Hepatocyte (in vitro differentiated cells): ENCODE measurements around the gene SH3TC2. TPM values are rescaled to one million over a fixed set of nuclear protein-coding genes. Genes with fewer than 3 reads are reported as not detected.

Experiments
- DNase-seq: peaks from one replicate; pipeline ENCODE4 v3.0.0-alpha.2; 2016; ENCODE audit warnings: low spot score
- H2AFZ ChIP-seq: fragments of 200-600 bp; sonication (generic); 2 replicates; pipeline ENCODE4 v1.6.0; 2016; ENCODE audit warnings: antibody characterized with exemption, mild to moderate bottlenecking
- H3K27ac ChIP-seq: fragments of 200-600 bp; sonication (generic); 2 replicates; pipeline ENCODE4 v1.5.1; 2016; ENCODE audit warnings: mild to moderate bottlenecking
- H3K27me3 ChIP-seq: fragments of 200-600 bp; sonication (generic); 2 replicates; pipeline ENCODE4 v1.6.1; 2016
- H3K36me3 ChIP-seq: fragments of 200-600 bp; sonication (generic); replicated peaks from 2 replicates; pipeline ENCODE4 v1.5.1; 2016; ENCODE audit warnings: low read depth; ENCODE audit not compliant: insufficient read depth
- H3K4me1 ChIP-seq: fragments of 200-600 bp; sonication (generic); 2 replicates; pipeline ENCODE4 v1.5.1; 2016; ENCODE audit warnings: mild to moderate bottlenecking, moderate library complexity; ENCODE audit not compliant: insufficient read depth
- H3K4me2 ChIP-seq: fragments of 200-600 bp; sonication (generic); 2 replicates; pipeline ENCODE4 v1.6.0; 2016
- H3K4me3 ChIP-seq: fragments of 200-600 bp; sonication (generic); 2 replicates; pipeline ENCODE4 v1.5.1; 2016; ENCODE audit warnings: mild to moderate bottlenecking
- H3K79me2 ChIP-seq: fragments of 200-600 bp; sonication (generic); 2 replicates; pipeline ENCODE4 v1.6.0; 2017; ENCODE audit warnings: mild to moderate bottlenecking
- H3K9me2 ChIP-seq: fragments of 200-600 bp; sonication (generic); replicated peaks from 2 replicates; pipeline ENCODE4 v1.6.0; 2017; ENCODE audit warnings: mild to moderate bottlenecking; ENCODE audit not compliant: insufficient read depth
- H3K9me3 ChIP-seq: fragments of 200-600 bp; sonication (generic); 2 replicates; pipeline ENCODE4 v1.5.1; 2016; ENCODE audit warnings: low read depth, mild to moderate bottlenecking
- H4K20me1 ChIP-seq: fragments of 200-600 bp; sonication (generic); 2 replicates; pipeline ENCODE4 v1.6.0; 2016; ENCODE audit warnings: mild to moderate bottlenecking; ENCODE audit not compliant: insufficient read depth, poor library complexity, severe bottlenecking
- CTCF ChIP-seq: fragments of 200-600 bp; sonication (generic); IDR thresholded peaks from 2 replicates; pipeline ENCODE4 v1.5.1; 2016; ENCODE audit warnings: antibody characterized with exemption, mild to moderate bottlenecking; ENCODE audit not compliant: poor library complexity
- EZH2 ChIP-seq: fragments of 200-600 bp; sonication (generic); IDR thresholded peaks from 2 replicates; pipeline ENCODE4 v1.6.1; 2016; ENCODE audit warnings: antibody characterized with exemption, mild to moderate bottlenecking, borderline replicate concordance
- EZH2phosphoT487 ChIP-seq: fragments of 200-600 bp; sonication (generic); IDR thresholded peaks from one replicate; pipeline ENCODE4 v1.6.1; 2018; ENCODE audit warnings: antibody characterized with exemption, mild to moderate bottlenecking, low read depth, moderate library complexity; ENCODE audit not compliant: unreplicated experiment, severe bottlenecking
- WGBS: methylation state at CpG from one replicate; pipeline ENCODE4 v1.1.6; 2016; ENCODE audit warnings: low lambda C conversion rate; ENCODE audit errors: missing lambda C conversion rate; 5-methylcytosine and 5-hydroxymethylcytosine counted together
- polyA plus RNA-seq: library from polyadenylated mRNA; unstranded; fragments of >200 nt; fragmentation: Nextera tagmentation; extraction: Ambion mirVana; gene quantifications from 2 replicates; pipeline ENCODE4 v1.2.1, GENCODE V29; 2016
- total RNA-seq: library from RNA; depleted of rRNA; stranded (reverse); fragments of >200 nt; gene quantifications from 2 replicates; pipeline ENCODE4 v1.2.3, GENCODE V29; 2014

The SH3TC2 gene
- total and polyA plus RNA-seq, 2 experiments from 2014 or later = 2.2 to 3.5 TPM

- no peaks in the 10 kb centered on the region for H4K20me1 ChIP-seq
- H2AFZ ChIP-seq = no peak overlapping the region
- TF ChIP-seq EZH2 = no peak
- TF ChIP-seq CTCF = no peak
- no peak for TF ChIP-seq EZH2phosphoT487
- H3K27me3 ChIP-seq = no peaks in the 10 kb centered on the region
- 54% methylated on average over 3 of the region's 3 CpGs for WGBS
- H3K9me2 ChIP-seq = no peaks in the 10 kb centered on the region
- H3K27ac ChIP-seq = no peak overlapping the region
- no peaks in the 10 kb centered on the region for H3K4me1 ChIP-seq
- H3K79me2 ChIP-seq = no peaks in the 10 kb centered on the region
- no peaks in the 10 kb centered on the region for H3K9me3 ChIP-seq
- no peak overlapping the region for H3K4me2 ChIP-seq
- no peak overlapping the region for H3K4me3 ChIP-seq
- no peak for DNase-seq
- H3K36me3 ChIP-seq = no peaks in the 10 kb centered on the region
These were observed 31.9 kb downstream of the SH3TC2 start for GRCh38 chr5:149030838-149031397.

- no peaks in the 10 kb centered on the region for H3K9me2 ChIP-seq
- H3K79me2 ChIP-seq = no peaks in the 10 kb centered on the region
- H3K36me3 ChIP-seq = no peaks in the 10 kb centered on the region
- no peak overlapping the region for H3K4me3 ChIP-seq
- no peak overlapping the region for H3K27ac ChIP-seq
- DNase-seq = no peak
- H3K4me1 ChIP-seq = no peaks in the 10 kb centered on the region
- no peaks in the 10 kb centered on the region for H4K20me1 ChIP-seq
- no peak for TF ChIP-seq EZH2
- no peak for TF ChIP-seq EZH2phosphoT487
- no peak for TF ChIP-seq CTCF
- no peak overlapping the region for H3K4me2 ChIP-seq
- no peaks in the 10 kb centered on the region for H3K9me3 ChIP-seq
- no peak overlapping the region for H2AFZ ChIP-seq
- WGBS = 65% methylated on average over 3 of the region's 3 CpGs
- H3K27me3 ChIP-seq = no peaks in the 10 kb centered on the region
These were observed 32.5 kb downstream of the SH3TC2 start for GRCh38 chr5:149030392-149030791.

- no peaks in the 10 kb centered on the region for H3K79me2 ChIP-seq
- no peak overlapping the region for H3K4me2 ChIP-seq
- H4K20me1 ChIP-seq = no peaks in the 10 kb centered on the region
- no peaks in the 10 kb centered on the region for H3K4me1 ChIP-seq
- no peaks in the 10 kb centered on the region for H3K27me3 ChIP-seq
- 97% methylated on average over 5 of the region's 5 CpGs for WGBS
- H3K9me2 ChIP-seq = no peaks in the 10 kb centered on the region
- no peak overlapping the region for H3K4me3 ChIP-seq
- DNase-seq = no peak
- TF ChIP-seq EZH2 = no peak
- TF ChIP-seq CTCF = no peak
- no peak for TF ChIP-seq EZH2phosphoT487
- H3K27ac ChIP-seq = no peak overlapping the region
- H3K9me3 ChIP-seq = no peaks in the 10 kb centered on the region
- no peak overlapping the region for H2AFZ ChIP-seq
- no peaks in the 10 kb centered on the region for H3K36me3 ChIP-seq
These were observed 33.9 kb downstream of the SH3TC2 start for GRCh38 chr5:149028984-149029383.

GRCh38 chr5:149028161-149028560 lies 34.7 kb downstream of the SH3TC2 start:
- Histone ChIP-seq H3K9me3 (no peaks in the 10 kb centered on the region), H3K27ac (no peak overlapping the region), H3K36me3 (no peaks in the 10 kb centered on the region), H3K9me2 (no peaks in the 10 kb centered on the region), H3K4me3 (no peak overlapping the region), H3K79me2 (no peaks in the 10 kb centered on the region), H3K4me1 (no peaks in the 10 kb centered on the region), H3K4me2 (no peak overlapping the region), H4K20me1 (no peaks in the 10 kb centered on the region), H2AFZ (no peak overlapping the region), H3K27me3 (no peaks in the 10 kb centered on the region)
- WGBS = 86% methylated on average over 6 of the region's 6 CpGs
- DNase-seq = no peak
- TF ChIP-seq EZH2phosphoT487 (no peak), EZH2 (no peak), CTCF (no peak)
